Activated T-helper 1 cell treated with anti-CD3 and anti-CD28 coated beads, Interleukin-2, amount 50 U/mL, for 16 hours (primary cell): ENCODE results near the gene DAO.

Source experiments
- DNase-seq, 2 donors: peaks; one replicate each; pipeline ENCODE4 v3.0.0-alpha.2; 2020; ENCODE audit warnings: low read depth in 1 of 2, low spot score in 1 of 2

The DAO gene

GRCh38 chr12:108918206-108918605 is 38.3 kb downstream of the DAO start:
- no peak for DNase-seq

- DNase-seq = no peak
Observed at GRCh38 chr12:108918960-108919642, 39.2 kb downstream of the DAO start.

GRCh38 chr12:108921946-108922345 is 42.1 kb downstream of the DAO start:
- no peak for DNase-seq

- DNase-seq = no peak
Observed at GRCh38 chr12:108922918-108923317, 43.0 kb downstream of the DAO start.

GRCh38 chr12:108928695-108929094 is 48.8 kb downstream of the DAO start:
- DNase-seq = no peak

- DNase-seq = no peak
Observed at GRCh38 chr12:108930155-108930554, 50.3 kb downstream of the DAO start.

GRCh38 chr12:108930756-108931155 is 50.9 kb downstream of the DAO start:
- no peak for DNase-seq

GRCh38 chr12:108933949-108934348 is 54.1 kb downstream of the DAO start:
- DNase-seq = no peak

GRCh38 chr12:108935159-108935763 is 55.4 kb downstream of the DAO start:
- DNase-seq = no peak

GRCh38 chr12:108938247-108938924 is 58.5 kb downstream of the DAO start:
- no peak for DNase-seq

GRCh38 chr12:108939594-108939993 is 59.7 kb downstream of the DAO start:
- DNase-seq = no peak

GRCh38 chr12:108940138-108940537 is 60.2 kb downstream of the DAO start:
- DNase-seq = no peak

- DNase-seq = no peak
Observed at GRCh38 chr12:108947097-108947496, 67.2 kb downstream of the DAO start.

- no peak for DNase-seq
Observed at GRCh38 chr12:108948367-108948766, 68.5 kb downstream of the DAO start.

- no peak for DNase-seq
Observed at GRCh38 chr12:108949976-108950375, 70.1 kb downstream of the DAO start.
